Smooth muscle cell (in vitro differentiated cells): ENCODE measurements around the gene EFHD1. TPM values are rescaled to one million over a fixed set of nuclear protein-coding genes. Genes with fewer than 3 reads are reported as not detected.

ENCODE experiments used
- DNase-seq: peaks from one replicate; lab custom pipeline; 2025; ENCODE audit not compliant: unreplicated experiment; lab: John Stamatoyannopoulos, UW
- H2AFZ ChIP-seq: fragments of 200-600 bp; sonication (generic); 2 replicates; pipeline ENCODE4 v1.6.0; 2016; ENCODE audit warnings: antibody characterized with exemption, low read depth, mild to moderate bottlenecking
- H3F3A ChIP-seq: fragments of 200-600 bp; sonication (generic); 2 replicates; pipeline ENCODE4 v1.6.0; 2017; ENCODE audit warnings: antibody characterized with exemption, low read depth
- H3K27ac ChIP-seq: fragments of 200-600 bp; sonication (generic); 2 replicates; pipeline ENCODE4 v1.5.1; 2016; ENCODE audit warnings: low read depth, mild to moderate bottlenecking
- H3K27me3 ChIP-seq: fragments of 200-600 bp; sonication (generic); 2 replicates; pipeline ENCODE4 v1.6.1; 2016; ENCODE audit warnings: low read depth, mild to moderate bottlenecking
- H3K36me3 ChIP-seq: fragments of 200-600 bp; sonication (generic); 2 replicates; pipeline ENCODE4 v1.5.1; 2016; ENCODE audit warnings: low read depth
- H3K4me1 ChIP-seq: fragments of 200-600 bp; sonication (generic); 2 replicates; pipeline ENCODE4 v1.5.1; 2016; ENCODE audit warnings: low read depth
- H3K4me2 ChIP-seq: fragments of 200-600 bp; sonication (generic); 2 replicates; pipeline ENCODE4 v1.6.0; 2016; ENCODE audit warnings: mild to moderate bottlenecking
- H3K4me3 ChIP-seq: fragments of 200-600 bp; sonication (generic); 2 replicates; pipeline ENCODE4 v1.5.1; 2016; ENCODE audit warnings: mild to moderate bottlenecking
- H3K79me2 ChIP-seq: fragments of 200-600 bp; sonication (generic); 2 replicates; pipeline ENCODE4 v1.6.0; 2016; ENCODE audit warnings: low read depth, mild to moderate bottlenecking
- H3K9ac ChIP-seq: fragments of 200-600 bp; sonication (generic); 2 replicates; pipeline ENCODE4 v1.6.0; 2016; ENCODE audit warnings: low read depth
- H3K9me3 ChIP-seq: fragments of 200-600 bp; sonication (generic); replicated peaks from 2 replicates; pipeline ENCODE4 v1.5.1; 2016; ENCODE audit warnings: low read depth
- H4K20me1 ChIP-seq: fragments of 200-600 bp; sonication (generic); 2 replicates; pipeline ENCODE4 v1.6.0; 2016; ENCODE audit warnings: low read depth
- WGBS: methylation state at CpG from one replicate; pipeline ENCODE4 v1.1.7; 2016; ENCODE audit warnings: low lambda C conversion rate; 5-methylcytosine and 5-hydroxymethylcytosine counted together
- polyA plus RNA-seq: library from polyadenylated mRNA; unstranded; fragments of >200 nt; fragmentation: Nextera tagmentation; extraction: Ambion mirVana; gene quantifications from 2 replicates; pipeline ENCODE4 v1.2.1, GENCODE V29; 2016
- total RNA-seq: library from RNA; depleted of rRNA; stranded (reverse); fragments of >200 nt; gene quantifications from 2 replicates; pipeline ENCODE4 v1.2.3, GENCODE V29; 2014
- TF ChIP-seq, protein P1 (sequence below): fragments of 200-600 bp; sonication (generic); IDR thresholded peaks from 2 replicates; pipeline ENCODE4 v1.5.1; 2017; ENCODE audit warnings: borderline replicate concordance, mild to moderate bottlenecking, antibody characterized with exemption; ENCODE audit not compliant: insufficient read depth, poor library complexity, severe bottlenecking

The EFHD1 gene
- total and polyA plus RNA-seq, 2 experiments from 2014 or later = 6.4 to 19.2 TPM

DNA sequence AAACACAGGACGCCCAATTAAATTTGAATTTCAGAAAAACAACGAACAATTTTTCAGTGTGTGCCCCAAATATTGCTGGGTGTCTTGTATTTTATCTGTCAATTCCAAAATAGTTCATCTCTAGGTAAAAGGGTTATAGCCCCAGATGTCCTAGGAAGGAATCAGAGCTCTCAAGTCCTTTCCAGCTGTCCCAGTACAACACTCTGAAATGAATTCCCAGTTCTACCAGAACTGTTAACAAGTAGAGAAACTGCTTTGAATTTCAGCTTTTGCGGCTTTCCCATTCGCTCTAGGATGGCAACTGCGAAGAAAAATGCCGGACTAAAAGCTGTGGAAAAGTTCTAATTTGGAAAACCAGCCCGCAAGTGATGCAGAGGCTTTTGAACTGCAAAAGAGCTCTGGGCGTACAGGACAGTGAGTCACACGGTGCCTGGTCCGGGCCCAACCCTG, 63.2 kb downstream of the EFHD1 start:
- 52% methylated on average over 10 of the region's 10 CpGs for WGBS
- H3K9ac ChIP-seq = no peak overlapping the region

DNA sequence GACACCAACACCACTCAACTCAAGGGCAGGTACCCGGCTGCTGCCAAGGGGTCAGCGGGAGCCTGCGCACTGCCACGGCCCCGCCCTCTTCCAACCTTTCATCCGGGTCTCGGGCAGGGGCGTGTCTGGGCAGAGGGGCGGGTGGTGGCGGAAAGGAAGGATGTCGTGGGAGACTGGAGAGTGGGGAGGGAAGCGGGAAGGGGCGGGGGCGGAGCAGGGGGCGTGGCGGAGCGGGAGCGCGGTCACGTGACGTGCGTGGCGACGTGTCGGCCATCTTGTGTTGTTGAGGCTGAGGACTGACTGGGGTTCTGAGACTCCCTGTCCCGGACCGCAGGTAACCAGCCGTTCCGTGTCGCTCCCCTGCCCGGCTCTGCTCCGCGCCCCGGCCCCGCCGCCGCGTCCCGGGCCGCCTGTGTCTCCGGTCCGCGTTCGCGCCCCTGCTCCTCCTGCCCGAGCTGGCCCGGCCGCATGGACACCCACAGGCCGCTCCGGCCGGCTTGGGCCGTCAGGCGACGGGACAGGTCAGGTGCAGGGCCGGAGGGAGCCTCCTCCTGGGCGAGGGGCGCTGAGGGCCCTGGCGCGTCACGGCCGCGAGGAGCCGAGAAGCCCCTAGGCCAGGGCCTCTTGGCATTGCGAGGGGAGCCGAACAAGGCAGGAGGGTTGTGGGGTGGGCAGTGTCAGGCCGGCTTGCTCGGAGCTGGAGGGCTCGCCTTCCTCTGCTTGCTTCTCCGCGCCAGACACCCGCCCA, 63.8 kb downstream of the EFHD1 start, which contains the start of gene GIGYF2:
Gene GIGYF2, plus strand, starts transcription at position 273 of the 748 bp plus-strand sequence. CDS start 37,867 bp downstream, outside the sequence.
- under 1% methylated on average over 45 of the region's 71 CpGs for WGBS
- Histone ChIP-seq H3K36me3 (no peaks in the 10 kb centered on the region), H3K4me2 (peak within 1 kb of the TSS; percentile 93), H2AFZ (peak within 1 kb of the TSS; percentile 87), H3F3A (no peaks in the 10 kb centered on the region), H3K27me3 (no peaks in the 10 kb centered on the region), H3K9ac (peak within 1 kb of the TSS; percentile 98), H3K4me3 (peak within 1 kb of the TSS; percentile 97), H3K9me3 (no peaks in the 10 kb centered on the region), H3K27ac (peak within 1 kb of the TSS; percentile 94), H4K20me1 (peaks cover 40% of the 10 kb centered on the region), H3K4me1 (peaks cover 25% of the 10 kb centered on the region), H3K79me2 (peaks cover 48% of the 10 kb centered on the region)
- peak; percentile 93 for DNase-seq
- TF ChIP-seq, protein P1, sequence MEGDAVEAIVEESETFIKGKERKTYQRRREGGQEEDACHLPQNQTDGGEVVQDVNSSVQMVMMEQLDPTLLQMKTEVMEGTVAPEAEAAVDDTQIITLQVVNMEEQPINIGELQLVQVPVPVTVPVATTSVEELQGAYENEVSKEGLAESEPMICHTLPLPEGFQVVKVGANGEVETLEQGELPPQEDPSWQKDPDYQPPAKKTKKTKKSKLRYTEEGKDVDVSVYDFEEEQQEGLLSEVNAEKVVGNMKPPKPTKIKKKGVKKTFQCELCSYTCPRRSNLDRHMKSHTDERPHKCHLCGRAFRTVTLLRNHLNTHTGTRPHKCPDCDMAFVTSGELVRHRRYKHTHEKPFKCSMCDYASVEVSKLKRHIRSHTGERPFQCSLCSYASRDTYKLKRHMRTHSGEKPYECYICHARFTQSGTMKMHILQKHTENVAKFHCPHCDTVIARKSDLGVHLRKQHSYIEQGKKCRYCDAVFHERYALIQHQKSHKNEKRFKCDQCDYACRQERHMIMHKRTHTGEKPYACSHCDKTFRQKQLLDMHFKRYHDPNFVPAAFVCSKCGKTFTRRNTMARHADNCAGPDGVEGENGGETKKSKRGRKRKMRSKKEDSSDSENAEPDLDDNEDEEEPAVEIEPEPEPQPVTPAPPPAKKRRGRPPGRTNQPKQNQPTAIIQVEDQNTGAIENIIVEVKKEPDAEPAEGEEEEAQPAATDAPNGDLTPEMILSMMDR = no peak

More for the DNA sequence above, 63.2 kb downstream of the EFHD1 start:
- peaks cover 25% of the 10 kb centered on the region for H3K4me1 ChIP-seq
- peaks cover 42% of the 10 kb centered on the region for H3K79me2 ChIP-seq
- peak overlapping the region; percentile 93 for H3K4me2 ChIP-seq
- DNase-seq = no peak
- H2AFZ ChIP-seq = peak overlapping the region; percentile 73
- H4K20me1 ChIP-seq = peaks cover 34% of the 10 kb centered on the region
- TF ChIP-seq, protein P1 = no peak
- no peaks in the 10 kb centered on the region for H3K9me3 ChIP-seq
- peak overlapping the region; percentile 94 for H3K27ac ChIP-seq
- H3F3A ChIP-seq = no peaks in the 10 kb centered on the region
- H3K27me3 ChIP-seq = no peaks in the 10 kb centered on the region
- peak overlapping the region; percentile 97 for H3K4me3 ChIP-seq
- no peaks in the 10 kb centered on the region for H3K36me3 ChIP-seq

DNA sequence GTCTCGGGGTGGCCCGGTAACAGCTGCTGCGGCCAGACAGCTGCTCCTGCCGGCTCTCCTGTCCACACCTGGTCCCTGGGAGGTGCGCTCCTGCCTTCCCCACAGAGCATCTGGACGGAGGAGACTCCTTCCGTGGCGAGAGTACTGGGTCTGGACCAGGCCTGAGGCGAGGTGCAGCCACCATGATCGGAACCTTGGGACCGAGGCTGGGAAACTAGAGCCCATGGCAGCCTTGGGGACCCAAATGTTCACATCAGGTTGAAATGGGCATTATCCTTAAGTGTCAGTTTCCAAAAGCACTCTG, 64.4 kb downstream of the EFHD1 start:
- no peak for DNase-seq
- no peaks in the 10 kb centered on the region for H3K27me3 ChIP-seq
- no peaks in the 10 kb centered on the region for H3K36me3 ChIP-seq
- TF ChIP-seq, protein P1 = no peak
- under 1% methylated on average over 11 of the region's 11 CpGs for WGBS
- H4K20me1 ChIP-seq = peaks cover 45% of the 10 kb centered on the region
- no peaks in the 10 kb centered on the region for H3F3A ChIP-seq
- H3K79me2 ChIP-seq = peaks cover 54% of the 10 kb centered on the region
- peak overlapping the region; percentile 97 for H3K4me3 ChIP-seq
- peak overlapping the region; percentile 93 for H3K4me2 ChIP-seq
- H3K27ac ChIP-seq = peak overlapping the region; percentile 94
- H2AFZ ChIP-seq = peak overlapping the region; percentile 87
- peaks cover 25% of the 10 kb centered on the region for H3K4me1 ChIP-seq
- H3K9ac ChIP-seq = peak overlapping the region; percentile 98
- H3K9me3 ChIP-seq = no peaks in the 10 kb centered on the region
